Sigmoid colon (tissue), 4 donors: ENCODE data around the gene MOB1A.

Experiments used
- EP300 ChIP-seq, 4 donors: sonication (generic); formaldehyde crosslinking; IDR thresholded peaks; one replicate each; pipeline ENCODE4 v1.6.1; 2017; ENCODE audit warnings: antibody characterized with exemption in 4 of 4
- POLR2A ChIP-seq, 2 donors: fragments of 450-650 bp; IDR thresholded peaks; one replicate each; pipeline ENCODE4 v1.6.1; 2016; ENCODE audit warnings: antibody characterized with exemption in 2 of 2, mild to moderate bottlenecking in 2 of 2, moderate library complexity in 2 of 2
- TF ChIP-seq, protein P1 (sequence below), 4 experiments: fragments of 450-650 bp in 3 of 4; fragments of 200-600 bp in 1 of 4; IDR thresholded peaks; one replicate each; pipeline ENCODE4 v1.5.1; 2016 to 2019; ENCODE audit warnings: antibody characterized with exemption in 4 of 4, mild to moderate bottlenecking in 3 of 4, moderate library complexity in 2 of 4

DNA sequence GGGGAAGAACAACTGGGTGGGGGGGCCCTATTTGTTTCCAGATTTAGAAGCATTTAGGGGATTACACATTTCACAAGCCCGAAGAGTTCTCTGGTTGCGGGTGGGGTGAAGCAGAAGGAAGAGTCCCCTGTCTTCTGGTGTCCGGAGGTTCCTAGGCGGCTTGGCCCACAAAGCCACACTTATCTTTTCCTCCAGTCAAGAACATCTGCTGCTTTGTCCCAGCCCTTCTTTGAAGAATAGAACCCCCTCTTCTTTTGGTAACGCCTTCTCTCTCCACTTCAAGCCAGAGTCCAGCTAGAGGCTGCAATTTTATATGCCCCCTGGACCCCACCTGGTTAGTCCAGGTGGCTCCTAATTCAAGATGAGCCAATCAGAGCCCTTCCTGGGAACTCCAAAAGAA lies 46.8 kb downstream of the MOB1A start:
- TF ChIP-seq, protein P1, sequence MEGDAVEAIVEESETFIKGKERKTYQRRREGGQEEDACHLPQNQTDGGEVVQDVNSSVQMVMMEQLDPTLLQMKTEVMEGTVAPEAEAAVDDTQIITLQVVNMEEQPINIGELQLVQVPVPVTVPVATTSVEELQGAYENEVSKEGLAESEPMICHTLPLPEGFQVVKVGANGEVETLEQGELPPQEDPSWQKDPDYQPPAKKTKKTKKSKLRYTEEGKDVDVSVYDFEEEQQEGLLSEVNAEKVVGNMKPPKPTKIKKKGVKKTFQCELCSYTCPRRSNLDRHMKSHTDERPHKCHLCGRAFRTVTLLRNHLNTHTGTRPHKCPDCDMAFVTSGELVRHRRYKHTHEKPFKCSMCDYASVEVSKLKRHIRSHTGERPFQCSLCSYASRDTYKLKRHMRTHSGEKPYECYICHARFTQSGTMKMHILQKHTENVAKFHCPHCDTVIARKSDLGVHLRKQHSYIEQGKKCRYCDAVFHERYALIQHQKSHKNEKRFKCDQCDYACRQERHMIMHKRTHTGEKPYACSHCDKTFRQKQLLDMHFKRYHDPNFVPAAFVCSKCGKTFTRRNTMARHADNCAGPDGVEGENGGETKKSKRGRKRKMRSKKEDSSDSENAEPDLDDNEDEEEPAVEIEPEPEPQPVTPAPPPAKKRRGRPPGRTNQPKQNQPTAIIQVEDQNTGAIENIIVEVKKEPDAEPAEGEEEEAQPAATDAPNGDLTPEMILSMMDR (IDR thresholded peaks at IDR 0.05): no peak
- TF ChIP-seq EP300 (IDR thresholded peaks at IDR 0.05) (no peak), POLR2A (IDR thresholded peaks at IDR 0.05) (no peak)
